ENCODE data around the gene IMPA2.

IMPA2 gene

DNA sequence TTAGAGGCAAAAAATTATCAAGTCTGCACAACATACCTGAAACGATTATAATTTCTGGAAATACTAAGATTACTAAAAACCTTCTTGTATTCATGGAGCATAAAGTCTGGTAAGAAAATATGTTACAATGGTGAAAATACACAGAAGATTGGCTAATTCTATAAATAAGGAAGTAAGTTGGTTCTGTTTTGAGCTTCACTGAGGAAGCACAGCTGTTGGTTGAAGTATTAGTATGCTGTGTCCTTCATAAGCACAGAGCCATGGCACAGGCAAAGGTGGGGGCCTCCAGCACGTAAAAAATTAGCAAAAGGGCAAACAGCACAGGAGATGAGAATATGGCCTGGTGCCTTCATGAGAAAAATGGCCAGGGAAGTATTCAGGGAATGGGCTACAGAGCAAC, 72.0 kb downstream of the IMPA2 start:
- H3K4me3 ChIP-seq (ENCODE audit: low read depth, low read length): no peak overlapping the region
- TF ChIP-seq, protein P1, sequence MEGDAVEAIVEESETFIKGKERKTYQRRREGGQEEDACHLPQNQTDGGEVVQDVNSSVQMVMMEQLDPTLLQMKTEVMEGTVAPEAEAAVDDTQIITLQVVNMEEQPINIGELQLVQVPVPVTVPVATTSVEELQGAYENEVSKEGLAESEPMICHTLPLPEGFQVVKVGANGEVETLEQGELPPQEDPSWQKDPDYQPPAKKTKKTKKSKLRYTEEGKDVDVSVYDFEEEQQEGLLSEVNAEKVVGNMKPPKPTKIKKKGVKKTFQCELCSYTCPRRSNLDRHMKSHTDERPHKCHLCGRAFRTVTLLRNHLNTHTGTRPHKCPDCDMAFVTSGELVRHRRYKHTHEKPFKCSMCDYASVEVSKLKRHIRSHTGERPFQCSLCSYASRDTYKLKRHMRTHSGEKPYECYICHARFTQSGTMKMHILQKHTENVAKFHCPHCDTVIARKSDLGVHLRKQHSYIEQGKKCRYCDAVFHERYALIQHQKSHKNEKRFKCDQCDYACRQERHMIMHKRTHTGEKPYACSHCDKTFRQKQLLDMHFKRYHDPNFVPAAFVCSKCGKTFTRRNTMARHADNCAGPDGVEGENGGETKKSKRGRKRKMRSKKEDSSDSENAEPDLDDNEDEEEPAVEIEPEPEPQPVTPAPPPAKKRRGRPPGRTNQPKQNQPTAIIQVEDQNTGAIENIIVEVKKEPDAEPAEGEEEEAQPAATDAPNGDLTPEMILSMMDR (IDR thresholded peaks at IDR 0.05; ENCODE audit: borderline replicate concordance, insufficient read depth, low read depth, low read length): no peak

DNA sequence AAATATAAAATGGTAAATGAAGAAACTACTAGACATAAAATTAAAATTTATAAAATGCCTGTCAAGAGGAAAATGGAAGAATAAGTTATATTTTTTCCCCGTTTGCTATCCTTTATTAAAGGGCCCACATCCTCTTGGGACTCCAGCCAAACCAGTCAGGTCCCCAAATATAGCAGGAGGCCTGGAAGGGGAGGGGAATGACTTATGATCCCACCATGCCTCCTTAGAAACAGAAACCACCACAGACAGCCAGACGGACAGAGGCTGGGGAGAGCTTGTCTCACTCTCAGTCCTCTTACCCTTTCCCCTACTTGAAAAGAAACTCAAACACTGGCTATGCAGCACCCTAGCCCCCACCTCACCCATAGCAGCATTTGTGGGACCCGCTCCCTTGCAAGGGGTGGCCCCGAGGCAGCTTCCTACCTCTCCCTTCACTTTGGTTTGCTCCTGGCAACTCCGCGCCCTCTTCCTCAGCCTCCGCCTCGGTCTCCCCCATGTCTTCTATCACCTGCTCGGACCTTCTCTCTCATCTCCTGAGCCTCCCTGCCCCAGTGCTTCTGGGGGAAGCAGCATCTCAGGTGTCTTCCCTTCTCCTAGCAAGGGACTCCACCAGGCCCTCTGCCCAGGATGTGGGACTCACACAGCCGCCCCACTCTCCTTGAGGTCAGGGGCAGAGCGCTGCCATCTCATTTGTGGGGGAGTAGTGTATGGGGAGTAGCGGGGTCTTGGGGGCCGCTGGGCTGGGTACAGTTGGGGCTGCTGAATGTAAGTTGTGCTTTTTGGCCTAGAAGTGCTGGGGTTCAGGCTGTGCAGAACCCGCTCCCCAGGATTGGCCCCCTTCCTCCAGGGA, 75.0 kb downstream of the IMPA2 start:
- no peak overlapping the region for H3K4me3 ChIP-seq (ENCODE audit: low read depth, low read length)
- TF ChIP-seq, protein P1 (IDR thresholded peaks at IDR 0.05; ENCODE audit: borderline replicate concordance, insufficient read depth, low read depth, low read length): no peak

DNA sequence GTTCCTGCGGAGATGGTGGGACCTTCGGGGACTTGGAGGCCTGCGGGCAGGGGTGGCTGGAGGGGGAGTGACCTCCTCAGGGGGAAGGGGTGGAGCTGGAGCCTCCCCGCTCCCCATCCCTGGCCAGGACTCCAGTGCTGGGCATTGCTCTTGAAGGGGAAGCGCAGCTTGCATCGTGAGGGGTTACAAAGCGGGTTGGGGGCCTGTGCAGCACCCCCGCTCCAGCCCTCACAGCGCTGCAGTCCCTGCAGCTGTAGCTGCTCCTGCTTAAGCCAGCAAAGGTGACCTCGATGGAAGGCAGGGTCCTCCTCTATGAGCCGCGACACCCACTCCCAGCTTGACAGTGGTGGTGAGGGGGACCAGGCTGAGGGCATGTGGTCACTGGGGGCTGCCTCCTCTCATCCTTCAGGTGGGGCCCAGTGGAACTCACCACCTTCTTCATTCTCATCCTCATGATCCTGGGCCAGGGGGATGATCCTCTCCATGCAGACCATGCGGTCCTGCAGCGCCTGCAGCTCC, 75.6 kb downstream of the IMPA2 start:
- TF ChIP-seq, protein P1 (IDR thresholded peaks at IDR 0.05; ENCODE audit: borderline replicate concordance, insufficient read depth, low read depth, low read length): no peak
- no peak overlapping the region for H3K4me3 ChIP-seq (ENCODE audit: low read depth, low read length)

DNA sequence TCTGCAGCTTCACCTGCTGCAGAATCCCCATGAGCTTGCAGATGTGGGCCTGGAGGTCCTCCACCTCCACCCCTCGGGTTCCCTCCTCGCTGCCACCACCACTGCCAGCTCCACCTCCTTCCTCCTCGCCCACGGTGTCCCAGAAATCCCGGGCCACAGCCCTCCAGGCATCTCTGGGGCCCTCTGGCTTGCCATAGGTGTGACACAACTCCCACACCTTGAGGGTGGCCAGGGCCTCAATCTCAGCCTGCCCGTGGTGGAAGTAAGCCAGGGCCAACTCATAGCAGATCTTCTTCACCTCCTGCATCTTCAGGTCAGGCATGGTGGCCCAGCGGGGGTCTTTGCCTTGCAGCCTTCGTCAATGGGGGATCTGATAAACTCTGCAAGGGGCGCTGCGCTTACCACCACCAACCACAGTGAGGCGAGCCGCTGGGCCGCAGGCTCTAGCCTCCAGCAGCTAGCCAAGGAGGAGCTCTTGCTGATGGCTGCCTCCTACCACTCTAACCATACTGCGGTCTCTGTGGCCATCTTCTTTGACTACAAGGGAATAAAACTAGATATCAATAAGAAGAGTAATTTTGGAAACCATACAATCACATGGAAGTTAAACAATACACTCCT, 76.2 kb downstream of the IMPA2 start:
- H3K4me3 ChIP-seq (ENCODE audit: low read depth, low read length): no peak overlapping the region
- TF ChIP-seq, protein P1 (IDR thresholded peaks at IDR 0.05; ENCODE audit: borderline replicate concordance, insufficient read depth, low read depth, low read length): peak; percentile 22; the same call in 1 of the 2 replicates

DNA sequence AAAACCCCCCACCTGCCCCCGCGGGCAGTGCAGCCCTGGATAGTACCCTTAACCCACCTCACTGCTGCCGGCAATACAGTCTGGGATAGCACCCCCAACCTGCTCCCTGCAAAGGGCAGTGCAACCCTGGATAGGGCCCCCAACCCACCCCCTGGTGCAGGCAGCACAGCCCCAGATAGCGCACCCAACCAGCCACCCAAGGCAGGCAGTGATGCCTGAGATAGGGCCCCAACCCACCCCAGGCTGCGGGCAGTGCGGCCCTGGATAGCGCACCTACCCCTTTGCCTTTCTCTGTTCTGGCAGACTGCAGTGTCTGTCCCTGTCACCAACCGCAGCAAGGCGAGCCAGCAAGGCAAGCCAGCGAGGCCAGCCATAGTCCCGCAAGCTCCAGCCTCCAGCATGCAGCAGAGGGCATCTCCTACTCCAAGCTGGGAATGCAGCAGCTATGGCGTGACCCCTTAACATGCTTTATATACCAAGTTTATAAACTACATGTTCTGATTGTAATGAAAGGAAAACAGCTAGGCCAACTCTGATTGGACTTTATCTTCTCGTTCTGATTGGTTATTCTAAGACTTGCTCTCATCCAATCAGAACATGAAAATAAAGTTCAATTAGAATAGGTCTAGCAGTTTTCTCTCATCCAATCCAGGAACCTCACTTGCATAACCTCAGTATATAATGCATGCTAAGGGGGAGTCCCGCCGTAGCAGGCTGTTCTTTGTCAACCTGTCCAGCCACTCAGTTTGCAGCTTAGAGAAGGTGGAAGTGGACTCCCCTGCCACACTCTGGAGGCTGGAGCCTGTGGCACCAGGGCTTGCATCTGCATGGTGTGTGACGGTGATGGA, 78.3 kb downstream of the IMPA2 start:
- TF ChIP-seq, protein P1 (IDR thresholded peaks at IDR 0.05; ENCODE audit: borderline replicate concordance, insufficient read depth, low read depth, low read length): no peak
- H3K4me3 ChIP-seq (ENCODE audit: low read depth, low read length): no peak overlapping the region

DNA sequence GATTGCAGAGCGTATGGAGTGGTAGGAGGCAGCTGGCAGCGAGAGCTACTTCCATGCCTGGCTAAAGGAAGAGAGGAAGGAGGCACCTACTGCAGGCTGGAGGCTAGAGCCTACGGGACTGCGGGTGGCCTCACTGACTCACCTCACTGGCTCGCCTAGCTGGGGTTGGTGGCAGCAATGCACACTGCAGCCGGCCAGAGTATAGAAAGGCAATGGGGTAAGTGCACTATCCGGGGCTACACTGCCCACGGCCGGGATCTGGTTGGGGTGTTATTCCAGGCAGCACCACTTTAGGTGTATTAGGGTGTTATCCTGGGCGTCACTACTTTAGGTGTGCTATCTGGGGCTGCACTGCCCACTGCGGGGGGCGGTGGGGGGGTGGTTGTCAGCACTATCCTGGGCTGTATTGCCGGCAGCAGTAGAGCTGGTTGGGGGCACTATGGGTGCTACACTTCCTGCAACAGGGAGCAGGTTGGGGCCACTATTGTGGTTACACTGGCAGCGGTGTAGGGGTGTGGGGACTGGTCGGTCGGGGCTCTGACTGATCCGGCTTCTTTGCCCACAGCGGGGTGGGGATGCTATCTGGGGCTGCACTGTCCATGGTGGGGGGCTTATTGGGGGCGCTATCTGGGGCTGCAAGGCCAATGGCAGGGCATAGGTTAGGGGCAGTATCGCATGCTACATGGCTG, 79.0 kb downstream of the IMPA2 start:
- TF ChIP-seq, protein P1 (IDR thresholded peaks at IDR 0.05; ENCODE audit: borderline replicate concordance, insufficient read depth, low read depth, low read length): no peak
- no peak overlapping the region for H3K4me3 ChIP-seq (ENCODE audit: low read depth, low read length)

All from GM12875 (cell line).